ENCODE results near the gene MBIP. TPM values are rescaled to one million over a fixed set of nuclear protein-coding genes. Genes with fewer than 3 reads are reported as not detected.
A peak's percentile ranks its signal among the peaks of the same experiment; 100 is the strongest.

The MBIP gene
- total RNA-seq, 1 donor from 2014 or later, result 29.5 TPM

- H3K9me3 Mint-ChIP-seq, result no peaks in the 10 kb centered on the region
- H3K27me3 Mint-ChIP-seq (ENCODE audit: low read depth), result no peaks in the 10 kb centered on the region
- H3K27ac Mint-ChIP-seq (ENCODE audit: unreplicated experiment), result no peak overlapping the region
- no peak overlapping the region for H3K4me3 Mint-ChIP-seq
- H3K4me1 Mint-ChIP-seq, result peaks cover 20% of the 10 kb centered on the region
- H3K36me3 Mint-ChIP-seq (ENCODE audit: low read depth), result peaks cover 10% of the 10 kb centered on the region
- TF ChIP-seq, protein P1, sequence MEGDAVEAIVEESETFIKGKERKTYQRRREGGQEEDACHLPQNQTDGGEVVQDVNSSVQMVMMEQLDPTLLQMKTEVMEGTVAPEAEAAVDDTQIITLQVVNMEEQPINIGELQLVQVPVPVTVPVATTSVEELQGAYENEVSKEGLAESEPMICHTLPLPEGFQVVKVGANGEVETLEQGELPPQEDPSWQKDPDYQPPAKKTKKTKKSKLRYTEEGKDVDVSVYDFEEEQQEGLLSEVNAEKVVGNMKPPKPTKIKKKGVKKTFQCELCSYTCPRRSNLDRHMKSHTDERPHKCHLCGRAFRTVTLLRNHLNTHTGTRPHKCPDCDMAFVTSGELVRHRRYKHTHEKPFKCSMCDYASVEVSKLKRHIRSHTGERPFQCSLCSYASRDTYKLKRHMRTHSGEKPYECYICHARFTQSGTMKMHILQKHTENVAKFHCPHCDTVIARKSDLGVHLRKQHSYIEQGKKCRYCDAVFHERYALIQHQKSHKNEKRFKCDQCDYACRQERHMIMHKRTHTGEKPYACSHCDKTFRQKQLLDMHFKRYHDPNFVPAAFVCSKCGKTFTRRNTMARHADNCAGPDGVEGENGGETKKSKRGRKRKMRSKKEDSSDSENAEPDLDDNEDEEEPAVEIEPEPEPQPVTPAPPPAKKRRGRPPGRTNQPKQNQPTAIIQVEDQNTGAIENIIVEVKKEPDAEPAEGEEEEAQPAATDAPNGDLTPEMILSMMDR (conservative IDR thresholded peaks at IDR 0.05), result peak; percentile 36
- DNase-seq (ENCODE audit: low read depth, low spot score), result no peak
Measured at GRCh38 chr14:36313898-36314297, 6.5 kb downstream of the MBIP start.

- H3K4me1 Mint-ChIP-seq, result peaks cover 15% of the 10 kb centered on the region
Measured at GRCh38 chr14:36313206-36313605, 7.2 kb downstream of the MBIP start.

DNA sequence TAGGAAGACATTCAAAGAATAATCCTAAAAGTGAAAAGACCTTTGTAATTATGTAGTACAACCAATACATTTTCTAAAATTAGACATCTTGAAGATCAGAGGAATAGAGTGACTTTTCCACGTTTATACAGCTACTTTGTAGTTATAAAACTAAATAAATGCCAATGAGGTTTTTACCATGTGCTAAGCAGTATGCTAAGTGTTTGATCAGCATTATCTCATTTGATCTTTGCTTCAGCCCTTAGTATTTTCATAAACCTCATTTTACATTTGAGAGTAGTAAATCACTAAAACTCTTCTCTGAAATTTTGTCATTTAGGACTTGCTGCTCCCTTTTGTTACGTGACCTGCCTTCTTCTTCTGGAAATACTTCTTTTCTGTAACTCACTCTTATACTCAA lies 13.6 kb downstream of the MBIP start:
- no peak overlapping the region for H3K4me3 Mint-ChIP-seq
- peaks cover 32% of the 10 kb centered on the region for H3K36me3 Mint-ChIP-seq (ENCODE audit: low read depth)
- no peak overlapping the region for H3K27ac Mint-ChIP-seq (ENCODE audit: unreplicated experiment)
- TF ChIP-seq, protein P1 (conservative IDR thresholded peaks at IDR 0.05), result no peak
- no peaks in the 10 kb centered on the region for H3K27me3 Mint-ChIP-seq (ENCODE audit: low read depth)
- H3K9me3 Mint-ChIP-seq, result no peaks in the 10 kb centered on the region
- DNase-seq (ENCODE audit: low read depth, low spot score), result no peak
- H3K4me1 Mint-ChIP-seq, result no peaks in the 10 kb centered on the region

More at GRCh38 chr14:36313206-36313605, 7.2 kb downstream of the MBIP start:
- Mint-ChIP-seq H3K36me3 (ENCODE audit: low read depth) (peaks cover 13% of the 10 kb centered on the region), H3K27me3 (ENCODE audit: low read depth) (no peaks in the 10 kb centered on the region), H3K27ac (ENCODE audit: unreplicated experiment) (no peak overlapping the region), H3K4me3 (no peak overlapping the region), H3K9me3 (no peaks in the 10 kb centered on the region)
- DNase-seq (ENCODE audit: low read depth, low spot score), result no peak
- TF ChIP-seq, protein P1 (conservative IDR thresholded peaks at IDR 0.05), result no peak

DNA sequence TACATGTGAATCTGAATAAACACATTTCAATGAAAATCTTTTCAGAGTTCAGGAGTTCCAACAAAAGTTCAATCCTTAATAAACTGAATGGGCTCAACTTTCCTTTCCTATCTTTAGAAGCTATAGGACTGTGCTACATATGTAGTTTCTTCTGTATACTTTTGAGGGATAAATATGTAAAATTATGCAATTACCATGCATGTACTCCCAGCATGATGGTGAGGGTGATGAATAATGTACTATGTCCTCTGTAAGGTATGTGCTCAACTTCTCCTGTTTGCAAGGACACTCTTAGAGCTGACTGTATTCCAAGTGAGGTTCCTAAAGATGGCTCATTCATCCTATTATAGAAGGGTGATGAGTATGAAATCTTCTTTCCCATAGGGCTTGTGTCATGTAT lies 15.5 kb downstream of the MBIP start:
- Mint-ChIP-seq H3K36me3 (ENCODE audit: low read depth) (peaks cover 22% of the 10 kb centered on the region), H3K4me3 (no peak overlapping the region)

GRCh38 chr14:36303960-36304359 lies 16.5 kb downstream of the MBIP start:
- Mint-ChIP-seq H3K36me3 (ENCODE audit: low read depth) (peaks cover 22% of the 10 kb centered on the region), H3K4me3 (no peak overlapping the region), H3K4me1 (no peaks in the 10 kb centered on the region), H3K9me3 (no peaks in the 10 kb centered on the region), H3K27ac (ENCODE audit: unreplicated experiment) (no peak overlapping the region), H3K27me3 (ENCODE audit: low read depth) (no peaks in the 10 kb centered on the region)
- TF ChIP-seq, protein P1 (conservative IDR thresholded peaks at IDR 0.05), result no peak
- DNase-seq (ENCODE audit: low read depth, low spot score), result no peak

More for the DNA sequence above, 15.5 kb downstream of the MBIP start:
- Mint-ChIP-seq H3K4me1 (no peaks in the 10 kb centered on the region), H3K27ac (ENCODE audit: unreplicated experiment) (no peak overlapping the region), H3K27me3 (ENCODE audit: low read depth) (no peaks in the 10 kb centered on the region), H3K9me3 (no peaks in the 10 kb centered on the region)
- DNase-seq (ENCODE audit: low read depth, low spot score), result no peak
- TF ChIP-seq, protein P1 (conservative IDR thresholded peaks at IDR 0.05), result no peak

DNA sequence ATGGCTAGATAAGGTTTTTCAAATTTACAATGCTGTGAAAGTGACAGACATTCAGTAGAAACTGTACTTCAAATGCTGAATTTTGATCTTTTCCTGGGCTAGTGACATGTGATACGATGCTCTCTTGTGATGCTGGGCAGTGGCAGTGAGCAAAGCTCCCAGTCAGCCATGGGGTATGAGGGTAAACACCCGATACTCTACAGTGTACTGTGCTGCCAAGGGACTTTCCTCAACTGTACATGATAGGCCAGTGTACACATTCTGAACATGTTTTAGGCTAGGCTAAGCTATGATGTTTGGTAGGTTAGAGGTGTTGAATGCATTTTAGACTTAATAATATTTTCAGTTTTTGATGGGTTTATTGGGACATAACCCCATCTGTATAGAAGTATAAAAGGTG lies 17.6 kb downstream of the MBIP start:
- H3K4me3 Mint-ChIP-seq, result no peak overlapping the region
- DNase-seq (ENCODE audit: low read depth, low spot score), result no peak
- no peaks in the 10 kb centered on the region for H3K4me1 Mint-ChIP-seq
- TF ChIP-seq, protein P1 (conservative IDR thresholded peaks at IDR 0.05), result no peak
- H3K27ac Mint-ChIP-seq (ENCODE audit: unreplicated experiment), result no peak overlapping the region
- no peaks in the 10 kb centered on the region for H3K27me3 Mint-ChIP-seq (ENCODE audit: low read depth)
- H3K36me3 Mint-ChIP-seq (ENCODE audit: low read depth), result peaks cover 27% of the 10 kb centered on the region
- no peaks in the 10 kb centered on the region for H3K9me3 Mint-ChIP-seq

Data from neural crest cell (in vitro differentiated cells).